ENCODE results near the gene KIAA0408. TPM values are rescaled to one million over a fixed set of nuclear protein-coding genes. Genes with fewer than 3 reads are reported as not detected.

KIAA0408 gene
- total RNA-seq, 2 experiments from 2014 or later, result 2.6 to 2.7 TPM

DNA sequence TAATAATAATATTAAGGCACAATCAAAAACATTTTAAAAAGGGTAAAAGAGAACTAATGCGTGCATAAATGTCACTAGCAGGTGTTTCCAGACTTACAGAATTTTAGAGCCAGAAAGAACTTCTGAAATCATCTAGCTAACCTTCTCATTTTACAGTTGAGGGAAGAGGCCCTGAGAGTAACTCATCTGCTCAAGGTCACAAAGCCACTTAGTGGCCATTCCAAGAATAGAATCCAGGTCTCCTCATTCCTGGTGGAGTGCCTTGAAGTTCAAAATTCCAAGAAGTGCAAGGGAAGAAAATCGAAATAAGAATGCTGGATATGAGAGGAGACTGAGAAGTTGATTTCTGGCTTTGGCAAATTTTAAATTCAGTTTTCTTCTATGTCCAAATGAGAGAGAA lies 3.2 kb upstream of the KIAA0408 start:
- Mint-ChIP-seq H3K9me3 (ENCODE audit: low read depth) (no peaks in the 10 kb centered on the region), H3K27ac (no peak overlapping the region), H3K4me3 (no peak overlapping the region), H3K4me1 (no peaks in the 10 kb centered on the region), H3K27me3 (peaks cover 4% of the 10 kb centered on the region), H3K36me3 (ENCODE audit: low read depth) (no peaks in the 10 kb centered on the region)
- intact Hi-C loops (cut with DNase I, micrococcal nuclease), result loop anchor here in 1 of 2 experiments (1.0 kb wide), 1 partner anchor 157 kb away; no protein-coding TSS in a partner anchor
- DNase-seq (no peak), ATAC-seq (no peak)
- ChIA-PET POLR2A (no interaction called here), CTCF (interaction anchor here (0.6 to 2.9 kb wide), 7 partner anchors 9 to 519 kb away, joined by 3 to 40 read pairs (median 3); no protein-coding TSS in a partner anchor)

DNA sequence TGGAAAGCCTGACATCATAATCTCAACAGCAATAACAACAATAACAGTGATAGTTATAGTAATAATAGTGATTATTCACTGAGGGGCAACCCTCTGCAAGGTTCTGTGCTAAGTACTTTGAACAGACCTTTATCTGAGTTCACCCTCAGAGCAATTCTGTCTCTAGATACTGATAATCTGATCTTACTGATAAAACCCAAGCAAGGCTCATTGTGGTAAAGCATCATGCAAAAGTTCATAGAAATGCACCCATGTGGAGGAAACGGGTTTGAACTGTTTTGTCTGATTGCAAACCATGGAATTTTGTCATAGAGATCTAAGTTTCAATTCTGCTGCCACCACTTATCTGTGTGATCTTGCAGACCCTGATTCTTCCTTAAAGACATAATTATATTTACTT lies 1.3 kb upstream of the KIAA0408 start:
- Mint-ChIP-seq H3K36me3 (ENCODE audit: low read depth) (no peaks in the 10 kb centered on the region), H3K4me1 (no peaks in the 10 kb centered on the region), H3K27ac (no peak overlapping the region), H3K27me3 (peaks cover 4% of the 10 kb centered on the region), H3K4me3 (no peak overlapping the region), H3K9me3 (ENCODE audit: low read depth) (no peaks in the 10 kb centered on the region)
- intact Hi-C loops (cut with DNase I, micrococcal nuclease), result no loop called here
- ChIA-PET CTCF (interaction anchor here (0.8 to 1.9 kb wide), 3 partner anchors 52 to 79 kb away, joined by 3 to 7 read pairs (median 5); no protein-coding TSS in a partner anchor), POLR2A (no interaction called here)
- ATAC-seq (no peak), DNase-seq (no peak)

- H3K27me3 Mint-ChIP-seq, result peaks cover 2% of the 10 kb centered on the region
- no peaks in the 10 kb centered on the region for H3K36me3 Mint-ChIP-seq (ENCODE audit: low read depth)
- H3K9me3 Mint-ChIP-seq (ENCODE audit: low read depth), result no peaks in the 10 kb centered on the region
- H3K4me1 Mint-ChIP-seq, result no peaks in the 10 kb centered on the region
- intact Hi-C loops (cut with DNase I, micrococcal nuclease), result no loop called here
- DNase-seq (no peak), ATAC-seq (no peak)
- no peak overlapping the region for H3K4me3 Mint-ChIP-seq
- ChIA-PET POLR2A (no interaction called here), CTCF (interaction anchor here (1.2 to 1.9 kb wide), 2 partner anchors 80 to 155 kb away, joined by 3 to 7 read pairs; no protein-coding TSS in a partner anchor)
- no peak overlapping the region for H3K27ac Mint-ChIP-seq
Observed at GRCh38 chr6:127458817-127459216, 372 bp downstream of the KIAA0408 start.

- H3K4me1 Mint-ChIP-seq, result no peaks in the 10 kb centered on the region
- H3K36me3 Mint-ChIP-seq (ENCODE audit: low read depth), result no peaks in the 10 kb centered on the region
- ChIA-PET CTCF (interaction anchor here (0.8 kb wide), 1 partner anchor 10 kb away, joined by 3 read pairs; no protein-coding TSS in a partner anchor), POLR2A (no interaction called here)
- intact Hi-C loops (cut with DNase I, micrococcal nuclease), result no loop called here
- no peak for DNase-seq
- no peak overlapping the region for H3K4me3 Mint-ChIP-seq
- no peak for ATAC-seq
- H3K27ac Mint-ChIP-seq, result no peak overlapping the region
- H3K9me3 Mint-ChIP-seq (ENCODE audit: low read depth), result no peaks in the 10 kb centered on the region
- H3K27me3 Mint-ChIP-seq, result peaks cover 2% of the 10 kb centered on the region
Observed at GRCh38 chr6:127458222-127458621, 967 bp downstream of the KIAA0408 start.

GRCh38 chr6:127457456-127458064 lies 1.6 kb downstream of the KIAA0408 start:
- DNase-seq (no peak), ATAC-seq (no peak)
- ChIA-PET POLR2A (no interaction called here), CTCF (interaction anchor here (0.6 to 0.8 kb wide), 2 partner anchors 9 to 521 kb away, joined by 3 read pairs; no protein-coding TSS in a partner anchor)
- Mint-ChIP-seq H3K27ac (no peak overlapping the region), H3K36me3 (ENCODE audit: low read depth) (no peaks in the 10 kb centered on the region), H3K4me3 (no peak overlapping the region), H3K4me1 (no peaks in the 10 kb centered on the region), H3K27me3 (peaks cover 3% of the 10 kb centered on the region), H3K9me3 (ENCODE audit: low read depth) (no peaks in the 10 kb centered on the region)
- intact Hi-C loops (cut with DNase I, micrococcal nuclease), result no loop called here

GRCh38 chr6:127456465-127456864 lies 2.7 kb downstream of the KIAA0408 start:
- Mint-ChIP-seq H3K9me3 (ENCODE audit: low read depth) (no peaks in the 10 kb centered on the region), H3K4me3 (no peak overlapping the region), H3K27ac (no peak overlapping the region), H3K4me1 (no peaks in the 10 kb centered on the region), H3K27me3 (peaks cover 5% of the 10 kb centered on the region), H3K36me3 (ENCODE audit: low read depth) (no peaks in the 10 kb centered on the region)
- POLR2A ChIA-PET, result no interaction called here
- intact Hi-C loops (cut with DNase I, micrococcal nuclease), result no loop called here
- ATAC-seq (no peak), DNase-seq (no peak)
- CTCF ChIA-PET, result no interaction called here

DNA sequence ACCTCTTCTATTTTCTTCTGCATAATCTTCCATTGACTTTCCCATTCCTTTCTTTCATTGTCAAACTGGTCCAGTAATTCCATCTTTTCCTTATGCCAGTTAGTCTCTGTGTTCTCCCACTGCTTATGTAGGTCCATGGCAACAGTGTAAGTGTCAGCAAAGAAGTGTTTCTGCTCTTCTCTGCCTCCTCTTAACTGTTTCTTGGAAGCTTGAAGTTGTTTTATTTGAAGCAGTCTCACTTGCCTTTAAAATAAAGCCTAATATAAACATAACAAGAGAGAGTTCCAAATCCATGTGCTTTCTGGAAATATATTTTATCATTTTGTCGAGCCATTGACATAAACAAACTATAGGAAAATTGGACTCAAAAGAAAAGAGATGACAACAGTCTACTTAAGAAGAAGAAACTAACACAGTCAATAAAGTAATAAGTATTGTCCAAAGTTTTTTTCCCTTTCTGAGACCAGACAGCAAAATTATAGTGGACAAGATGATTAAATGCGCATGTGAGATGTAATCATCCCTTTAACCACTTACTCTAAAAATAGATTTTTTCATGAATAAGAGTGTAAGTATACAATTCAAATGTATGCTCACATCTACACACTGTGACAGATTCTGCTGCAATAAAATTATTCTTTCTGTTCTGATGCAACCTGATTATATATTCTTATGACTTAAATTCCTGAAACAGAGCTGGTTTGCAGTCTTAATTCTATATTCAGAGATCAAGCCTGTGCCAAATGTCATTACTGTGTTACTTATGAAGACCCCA lies 5.2 kb downstream of the KIAA0408 start:
- Mint-ChIP-seq H3K36me3 (ENCODE audit: low read depth) (no peaks in the 10 kb centered on the region), H3K4me3 (no peak overlapping the region), H3K4me1 (no peaks in the 10 kb centered on the region), H3K27me3 (peaks cover 5% of the 10 kb centered on the region), H3K27ac (no peak overlapping the region), H3K9me3 (ENCODE audit: low read depth) (no peaks in the 10 kb centered on the region)
- DNase-seq, result no peak
- POLR2A ChIA-PET, result no interaction called here
- CTCF ChIA-PET, result interaction anchor here (0.9 to 2.0 kb wide), 3 partner anchors 13 to 86 kb away, joined by 3 to 4 read pairs (median 4); no protein-coding TSS in a partner anchor
- ATAC-seq, result no peak
- intact Hi-C loops (cut with DNase I, micrococcal nuclease), result no loop called here

- no peak overlapping the region for H3K27ac Mint-ChIP-seq
- ChIA-PET POLR2A (no interaction called here), CTCF (interaction anchor here (0.8 to 2.0 kb wide), 3 partner anchors 12 to 85 kb away, joined by 3 to 4 read pairs (median 3); no protein-coding TSS in a partner anchor)
- DNase-seq, result no peak
- peaks cover 3% of the 10 kb centered on the region for H3K4me1 Mint-ChIP-seq
- no peak overlapping the region for H3K4me3 Mint-ChIP-seq
- H3K27me3 Mint-ChIP-seq, result peaks cover 3% of the 10 kb centered on the region
- no peaks in the 10 kb centered on the region for H3K9me3 Mint-ChIP-seq (ENCODE audit: low read depth)
- no peak for ATAC-seq
- intact Hi-C loops (cut with DNase I, micrococcal nuclease), result no loop called here
- no peaks in the 10 kb centered on the region for H3K36me3 Mint-ChIP-seq (ENCODE audit: low read depth)
Observed at GRCh38 chr6:127452803-127453202, 6.4 kb downstream of the KIAA0408 start.

- intact Hi-C loops (cut with DNase I, micrococcal nuclease), result no loop called here
- ChIA-PET CTCF (interaction anchor here (0.7 to 0.8 kb wide), 2 partner anchors 65 to 154 kb away, joined by 3 read pairs; no protein-coding TSS in a partner anchor), POLR2A (no interaction called here)
- Mint-ChIP-seq H3K36me3 (ENCODE audit: low read depth) (no peaks in the 10 kb centered on the region), H3K9me3 (ENCODE audit: low read depth) (no peaks in the 10 kb centered on the region), H3K4me3 (no peak overlapping the region), H3K27me3 (peaks cover 3% of the 10 kb centered on the region), H3K27ac (no peak overlapping the region), H3K4me1 (peaks cover 7% of the 10 kb centered on the region)
- no peak for ATAC-seq
- no peak for DNase-seq
Observed at GRCh38 chr6:127451388-127451787, 7.8 kb downstream of the KIAA0408 start.

DNA sequence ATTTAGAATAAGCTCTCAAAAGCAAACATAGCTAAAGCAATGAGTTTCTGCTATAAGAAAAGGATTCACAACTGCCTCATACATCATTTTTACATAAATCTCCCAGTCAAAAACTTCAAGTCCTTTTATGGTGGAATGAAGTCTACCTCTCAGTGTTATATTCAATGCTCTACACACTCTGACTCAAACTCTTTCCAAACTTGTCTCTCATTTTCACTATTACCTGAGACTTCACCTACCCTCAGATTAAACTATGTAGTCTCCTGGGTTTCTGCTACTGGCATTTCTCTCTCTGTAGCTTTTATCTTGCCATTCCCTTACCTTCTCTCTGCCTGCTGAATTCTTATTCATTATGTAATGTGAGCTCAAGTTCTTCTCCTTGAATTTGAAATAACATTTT lies 11.4 kb downstream of the KIAA0408 start:
- Mint-ChIP-seq H3K27me3 (peaks cover 2% of the 10 kb centered on the region), H3K4me1 (peaks cover 7% of the 10 kb centered on the region), H3K36me3 (ENCODE audit: low read depth) (no peaks in the 10 kb centered on the region), H3K9me3 (ENCODE audit: low read depth) (no peaks in the 10 kb centered on the region), H3K27ac (no peak overlapping the region), H3K4me3 (no peak overlapping the region)
- ATAC-seq, result peak; percentile 66
- CTCF ChIA-PET, result interaction anchor here (1.4 to 1.5 kb wide), 2 partner anchors 10 to 16 kb away, joined by 3 read pairs; no protein-coding TSS in a partner anchor
- POLR2A ChIA-PET, result no interaction called here
- no peak for DNase-seq
- intact Hi-C loops (cut with DNase I, micrococcal nuclease), result no loop called here

DNA sequence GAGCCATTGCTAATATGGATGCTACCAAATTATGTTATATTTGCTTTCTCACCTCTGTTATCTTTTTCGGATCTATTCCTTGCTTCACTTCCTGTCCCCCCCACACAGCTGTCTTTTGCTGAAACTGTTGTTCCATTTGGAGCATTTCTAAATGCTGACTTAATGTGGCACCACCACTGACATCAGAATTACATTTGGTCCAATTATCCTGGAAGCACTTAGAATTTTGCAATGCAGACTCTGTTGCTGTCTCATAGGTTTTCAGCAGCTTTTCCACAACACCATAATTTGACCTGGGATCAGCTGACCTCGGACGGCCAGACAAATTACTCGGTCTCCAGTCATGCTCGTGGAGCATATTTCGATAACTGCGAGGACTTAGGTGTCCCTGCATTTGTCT lies 12.8 kb downstream of the KIAA0408 start:
- H3K27ac Mint-ChIP-seq, result no peak overlapping the region
- H3K4me1 Mint-ChIP-seq, result peaks cover 7% of the 10 kb centered on the region
- peaks cover 3% of the 10 kb centered on the region for H3K27me3 Mint-ChIP-seq
- intact Hi-C loops (cut with DNase I, micrococcal nuclease), result no loop called here
- DNase-seq (no peak), ATAC-seq (no peak)
- H3K36me3 Mint-ChIP-seq (ENCODE audit: low read depth), result no peaks in the 10 kb centered on the region
- ChIA-PET CTCF (interaction anchor here (0.6 to 1.4 kb wide), 2 partner anchors 14 to 144 kb away, joined by 3 read pairs; no protein-coding TSS in a partner anchor), POLR2A (no interaction called here)
- H3K9me3 Mint-ChIP-seq (ENCODE audit: low read depth), result no peaks in the 10 kb centered on the region
- H3K4me3 Mint-ChIP-seq, result no peak overlapping the region

DNA sequence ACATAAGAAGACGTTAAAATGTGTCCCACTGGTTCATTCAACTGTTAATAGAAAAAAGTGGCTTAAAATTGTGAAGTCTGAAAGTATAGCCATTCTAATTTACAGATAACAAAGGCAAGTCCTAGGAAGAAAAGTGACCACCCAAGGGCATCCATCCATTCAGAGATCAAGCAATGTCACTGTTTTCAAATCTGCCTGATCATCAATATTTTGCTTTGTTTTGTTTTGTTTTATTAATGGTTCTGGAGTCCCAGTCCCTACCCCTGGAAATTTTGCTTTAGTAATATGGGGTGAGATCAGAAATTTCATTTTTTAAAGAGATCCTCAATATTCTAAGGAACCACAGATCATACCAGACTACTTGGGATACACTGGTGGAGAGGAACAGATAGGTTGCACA lies 17.3 kb downstream of the KIAA0408 start:
- POLR2A ChIA-PET, result no interaction called here
- H3K4me3 Mint-ChIP-seq, result no peak overlapping the region
- CTCF ChIA-PET, result no interaction called here

More for the DNA sequence above, 17.3 kb downstream of the KIAA0408 start:
- H3K4me1 Mint-ChIP-seq, result no peaks in the 10 kb centered on the region
- DNase-seq, result no peak
- no peaks in the 10 kb centered on the region for H3K36me3 Mint-ChIP-seq (ENCODE audit: low read depth)
- intact Hi-C loops (cut with DNase I, micrococcal nuclease), result no loop called here
- H3K27ac Mint-ChIP-seq, result no peak overlapping the region
- peaks cover 10% of the 10 kb centered on the region for H3K27me3 Mint-ChIP-seq
- H3K9me3 Mint-ChIP-seq (ENCODE audit: low read depth), result no peaks in the 10 kb centered on the region
- ATAC-seq, result no peak

Measured in activated CD4-positive, alpha-beta T cell treated with anti-CD3 and anti-CD28 coated beads for 36 hours (primary cell).